HEK293 (cell line): Measurements from ENCODE around the gene SLC45A2.

Experiments
- CTCF ChIA-PET: fragments of 350-600 bp; formaldehyde crosslinking; extraction: SDS; loops from one replicate; lab custom pipeline; 2021; ENCODE audit warnings: antibody characterized with exemption; lab: Yijun Ruan, JAX
- POLR2A ChIA-PET: fragments of 300-600 bp; formaldehyde crosslinking; extraction: SDS; loops from one replicate; lab custom pipeline; 2020; ENCODE audit warnings: antibody characterized with exemption, inconsistent platforms; lab: Yijun Ruan, JAX
- H3K27ac ChIP-seq: fragments of 200-500 bp; sonication (Bioruptor generic); 2 replicates; pipeline ENCODE4 v1.5.1; 2014; ENCODE audit warnings: low read depth, low read length, control low read depth, inconsistent platforms; ENCODE audit errors: extremely low read depth
- H3K36me3 ChIP-seq, 2 experiments: fragments of 200-500 bp in 1 of 2; sonication (Bioruptor generic) in 1 of 2; 1 replicate in 1 of 2; 2 replicates in 1 of 2; pipeline ENCODE4 v1.5.1; 2014 to 2017; ENCODE audit warnings: inconsistent platforms in 2 of 2, low read length in 2 of 2; ENCODE audit not compliant: control insufficient read depth in 2 of 2, insufficient read depth in 1 of 2
- H3K4me1 ChIP-seq: fragments of 200-500 bp; sonication (Bioruptor generic); 2 replicates; pipeline ENCODE4 v1.5.1; 2014; ENCODE audit warnings: mild to moderate bottlenecking, low read length, inconsistent platforms; ENCODE audit not compliant: control insufficient read depth, insufficient read depth
- H3K4me3 ChIP-seq: 2 replicates; pipeline ENCODE4 v1.5.1; 2011; ENCODE audit warnings: low read depth, mild to moderate bottlenecking, control low read depth, low read length, moderate library complexity
- H3K9me3 ChIP-seq: fragments of 200-500 bp; sonication (Bioruptor generic); 2 replicates; pipeline ENCODE4 v1.5.1; 2014; ENCODE audit warnings: low read depth, low read length, inconsistent platforms; ENCODE audit not compliant: control insufficient read depth, insufficient read depth
- GFI1B ChIP-seq: fragments of 450-650 bp; formaldehyde crosslinking; IDR thresholded peaks from 2 replicates; pipeline ENCODE4 v1.5.1; 2016; ENCODE audit warnings: missing biosample characterization, missing genetic modification characterization
- GLI2 ChIP-seq: fragments of 450-650 bp; formaldehyde crosslinking; IDR thresholded peaks from 2 replicates; pipeline ENCODE4; 2017; ENCODE audit warnings: missing biosample characterization, missing genetic modification characterization, low read depth, borderline replicate concordance
- KLF9 ChIP-seq: fragments of 450-650 bp; formaldehyde crosslinking; IDR thresholded peaks from 2 replicates; pipeline ENCODE4 v1.5.1; 2016; ENCODE audit warnings: missing biosample characterization, missing genetic modification characterization, low read depth
- OSR2 ChIP-seq: fragments of 450-650 bp; formaldehyde crosslinking; IDR thresholded peaks from 2 replicates; pipeline ENCODE4 v1.5.1; 2016; ENCODE audit warnings: missing biosample characterization, missing genetic modification characterization
- OVOL3 ChIP-seq: fragments of 450-650 bp; formaldehyde crosslinking; IDR thresholded peaks from 2 replicates; pipeline ENCODE4 v1.5.1; 2016; ENCODE audit warnings: missing biosample characterization, missing genetic modification characterization
- PRDM6 ChIP-seq: fragments of 450-650 bp; formaldehyde crosslinking; IDR thresholded peaks from 2 replicates; pipeline ENCODE4 v1.5.1; 2017; ENCODE audit warnings: missing biosample characterization, missing genetic modification characterization
- REPIN1 ChIP-seq: fragments of 450-650 bp; formaldehyde crosslinking; IDR thresholded peaks from 2 replicates; pipeline ENCODE4 v1.5.1; 2017; ENCODE audit warnings: missing biosample characterization, missing genetic modification characterization, low read depth
- SCRT2 ChIP-seq: fragments of 450-650 bp; formaldehyde crosslinking; IDR thresholded peaks from 2 replicates; pipeline ENCODE4 v1.5.1; 2016; ENCODE audit warnings: missing biosample characterization, missing genetic modification characterization
- YY1 ChIP-seq: fragments of 450-650 bp; formaldehyde crosslinking; IDR thresholded peaks from 2 replicates; pipeline ENCODE4 v1.5.1; 2018; ENCODE audit warnings: missing biosample characterization, missing genetic modification characterization
- ZBTB11 ChIP-seq: fragments of 450-650 bp; formaldehyde crosslinking; conservative IDR thresholded peaks from 2 replicates; pipeline ENCODE4 v1.5.1; 2016; ENCODE audit warnings: low read depth, missing biosample characterization, missing genetic modification characterization
- ZBTB8A ChIP-seq: fragments of 450-650 bp; formaldehyde crosslinking; IDR thresholded peaks from 2 replicates; pipeline ENCODE4 v1.5.1; 2016; ENCODE audit warnings: missing biosample characterization, missing genetic modification characterization
- ZFP41 ChIP-seq: fragments of 450-650 bp; formaldehyde crosslinking; IDR thresholded peaks from 2 replicates; pipeline ENCODE4 v1.5.1; 2016; ENCODE audit warnings: missing biosample characterization, missing genetic modification characterization, borderline replicate concordance
- ZIC2 ChIP-seq: fragments of 450-650 bp; formaldehyde crosslinking; IDR thresholded peaks from 2 replicates; pipeline ENCODE4 v1.5.1; 2016; ENCODE audit warnings: missing biosample characterization, missing genetic modification characterization
- ZNF132 ChIP-seq: fragments of 450-650 bp; formaldehyde crosslinking; IDR thresholded peaks from 2 replicates; pipeline ENCODE4 v1.5.1; 2017; ENCODE audit warnings: missing biosample characterization, missing genetic modification characterization, borderline replicate concordance
- ZNF155 ChIP-seq: fragments of 450-650 bp; formaldehyde crosslinking; IDR thresholded peaks from 2 replicates; pipeline ENCODE4 v1.5.1; 2016; ENCODE audit warnings: missing biosample characterization, missing genetic modification characterization
- ZNF214 ChIP-seq: fragments of 450-650 bp; formaldehyde crosslinking; IDR thresholded peaks from 2 replicates; pipeline ENCODE4 v1.5.1; 2017; ENCODE audit warnings: missing biosample characterization, mild to moderate bottlenecking, missing genetic modification characterization, borderline replicate concordance
- ZNF266 ChIP-seq: fragments of 450-650 bp; formaldehyde crosslinking; IDR thresholded peaks from 2 replicates; pipeline ENCODE4 v1.5.1; 2016; ENCODE audit warnings: missing biosample characterization, missing genetic modification characterization, low read depth
- ZNF335 ChIP-seq: fragments of 450-650 bp; formaldehyde crosslinking; conservative IDR thresholded peaks from 2 replicates; pipeline ENCODE4 v1.5.1; 2016; ENCODE audit warnings: missing biosample characterization, missing genetic modification characterization
- ZNF391 ChIP-seq: fragments of 450-650 bp; formaldehyde crosslinking; IDR thresholded peaks from 2 replicates; pipeline ENCODE4 v1.5.1; 2016; ENCODE audit warnings: low read depth, missing biosample characterization, missing genetic modification characterization, borderline replicate concordance
- ZNF48 ChIP-seq: fragments of 450-650 bp; formaldehyde crosslinking; IDR thresholded peaks from 2 replicates; pipeline ENCODE4 v1.5.1; 2016; ENCODE audit warnings: missing biosample characterization, missing genetic modification characterization
- ZNF571 ChIP-seq: fragments of 450-650 bp; formaldehyde crosslinking; IDR thresholded peaks from 2 replicates; pipeline ENCODE4 v1.5.0; 2017; ENCODE audit warnings: missing biosample characterization, missing genetic modification characterization
- ZNF580 ChIP-seq: fragments of 450-650 bp; formaldehyde crosslinking; IDR thresholded peaks from 2 replicates; pipeline ENCODE4 v1.5.1; 2016; ENCODE audit warnings: missing biosample characterization, missing genetic modification characterization
- ZNF623 ChIP-seq: fragments of 450-650 bp; formaldehyde crosslinking; IDR thresholded peaks from 2 replicates; pipeline ENCODE4 v1.5.1; 2016; ENCODE audit warnings: missing biosample characterization, missing genetic modification characterization
- ZNF624 ChIP-seq: fragments of 450-650 bp; formaldehyde crosslinking; IDR thresholded peaks from 2 replicates; pipeline ENCODE4 v1.5.1; 2017; ENCODE audit warnings: missing biosample characterization, missing genetic modification characterization
- ZNF629 ChIP-seq: fragments of 450-650 bp; formaldehyde crosslinking; IDR thresholded peaks from 2 replicates; pipeline ENCODE4 v1.5.1; 2017; ENCODE audit warnings: missing biosample characterization, missing genetic modification characterization
- ZNF639 ChIP-seq: fragments of 450-650 bp; formaldehyde crosslinking; IDR thresholded peaks from 2 replicates; pipeline ENCODE4 v1.5.1; 2016; ENCODE audit warnings: missing biosample characterization, missing genetic modification characterization
- ZNF701 ChIP-seq: fragments of 450-650 bp; formaldehyde crosslinking; IDR thresholded peaks from 2 replicates; pipeline ENCODE4 v1.5.1; 2016; ENCODE audit warnings: missing biosample characterization, missing genetic modification characterization
- ZNF776 ChIP-seq: fragments of 450-650 bp; formaldehyde crosslinking; IDR thresholded peaks from 2 replicates; pipeline ENCODE4 v1.5.0; 2017; ENCODE audit warnings: missing biosample characterization, missing genetic modification characterization, borderline replicate concordance
- ZSCAN18 ChIP-seq: fragments of 450-650 bp; formaldehyde crosslinking; IDR thresholded peaks from 2 replicates; pipeline ENCODE4 v1.5.1; 2016; ENCODE audit warnings: missing biosample characterization, missing genetic modification characterization
- ZSCAN23 ChIP-seq: fragments of 450-650 bp; formaldehyde crosslinking; IDR thresholded peaks from 2 replicates; pipeline ENCODE4 v1.5.1; 2016; ENCODE audit warnings: missing biosample characterization, missing genetic modification characterization

Gene SLC45A2

GRCh38 chr5:33985447-33985846 is 954 bp upstream of the SLC45A2 start:
- Histone ChIP-seq H3K36me3 (peaks cover 13 to 23% of the 10 kb centered on the region in 2 experiments; a peak in 2 of 3 replicates), H3K4me1 (no peaks in the 10 kb centered on the region), H3K9me3 (no peaks in the 10 kb centered on the region), H3K27ac (no peak overlapping the region), H3K4me3 (no peak overlapping the region)
- ChIA-PET CTCF (interaction anchor here (1.3 kb wide), 1 partner anchor 16 kb away, joined by 5 read pairs; no protein-coding TSS in a partner anchor), POLR2A (no interaction called here)
- TF ChIP-seq ZNF214 (tag by site-specific recombination) = no peak
- TF ChIP-seq ZSCAN23 (tag by site-specific recombination) = no peak
- no peak for TF ChIP-seq GLI2 (tag by site-specific recombination)
- TF ChIP-seq ZNF623 (tag by site-specific recombination) = no peak
- TF ChIP-seq ZNF624 (tag by site-specific recombination) = no peak
- TF ChIP-seq ZNF629 (tag by site-specific recombination) = no peak
- no peak for TF ChIP-seq YY1 (tag by site-specific recombination)
- no peak for TF ChIP-seq ZFP41 (tag by site-specific recombination)
- TF ChIP-seq ZNF132 (tag by site-specific recombination) = no peak
- no peak for TF ChIP-seq KLF9 (tag by site-specific recombination)
- no peak for TF ChIP-seq GFI1B (tag by site-specific recombination)
- TF ChIP-seq ZNF639 (tag by site-specific recombination) = no peak
- no peak for TF ChIP-seq ZIC2 (tag by site-specific recombination)
- no peak for TF ChIP-seq ZNF701 (tag by site-specific recombination)
- TF ChIP-seq ZNF571 (tag by site-specific recombination) = no peak
- no peak for TF ChIP-seq ZNF335
- TF ChIP-seq OSR2 (tag by site-specific recombination) = no peak
- no peak for TF ChIP-seq ZSCAN18
- TF ChIP-seq ZNF155 (tag by site-specific recombination) = no peak
- no peak for TF ChIP-seq ZBTB8A (tag by site-specific recombination)

GRCh38 chr5:33984178-33984577 is 315 bp downstream of the SLC45A2 start:
- ChIA-PET CTCF (interaction anchor here (1.0 to 3.9 kb wide), 2 partner anchors 14 to 391 kb away, joined by 4 to 14 read pairs; no protein-coding TSS in a partner anchor), POLR2A (no interaction called here)
- Histone ChIP-seq H3K36me3 (peaks cover 13 to 22% of the 10 kb centered on the region in 2 experiments; a peak in 2 of 3 replicates), H3K4me3 (no peak overlapping the region), H3K4me1 (no peaks in the 10 kb centered on the region), H3K27ac (no peak overlapping the region), H3K9me3 (no peaks in the 10 kb centered on the region)
- TF ChIP-seq ZBTB11 (tag by site-specific recombination) (no peak), ZNF776 (tag by site-specific recombination) (no peak), ZNF391 (tag by site-specific recombination) (no peak), PRDM6 (tag by site-specific recombination) (no peak), OVOL3 (tag by site-specific recombination) (no peak), ZNF266 (tag by site-specific recombination) (no peak), ZNF335 (no peak), REPIN1 (tag by site-specific recombination) (no peak), SCRT2 (tag by site-specific recombination) (no peak), ZNF48 (no peak), ZNF580 (tag by site-specific recombination) (no peak)
